ENCODE measurements around the gene HHATL. TPM values are rescaled to one million over a fixed set of nuclear protein-coding genes. Genes with fewer than 3 reads are reported as not detected.

Gene HHATL
- total and polyA plus RNA-seq, 9 donors, result 0.12 to 1.3 (median 0.52) TPM; not detected in 5

DNA sequence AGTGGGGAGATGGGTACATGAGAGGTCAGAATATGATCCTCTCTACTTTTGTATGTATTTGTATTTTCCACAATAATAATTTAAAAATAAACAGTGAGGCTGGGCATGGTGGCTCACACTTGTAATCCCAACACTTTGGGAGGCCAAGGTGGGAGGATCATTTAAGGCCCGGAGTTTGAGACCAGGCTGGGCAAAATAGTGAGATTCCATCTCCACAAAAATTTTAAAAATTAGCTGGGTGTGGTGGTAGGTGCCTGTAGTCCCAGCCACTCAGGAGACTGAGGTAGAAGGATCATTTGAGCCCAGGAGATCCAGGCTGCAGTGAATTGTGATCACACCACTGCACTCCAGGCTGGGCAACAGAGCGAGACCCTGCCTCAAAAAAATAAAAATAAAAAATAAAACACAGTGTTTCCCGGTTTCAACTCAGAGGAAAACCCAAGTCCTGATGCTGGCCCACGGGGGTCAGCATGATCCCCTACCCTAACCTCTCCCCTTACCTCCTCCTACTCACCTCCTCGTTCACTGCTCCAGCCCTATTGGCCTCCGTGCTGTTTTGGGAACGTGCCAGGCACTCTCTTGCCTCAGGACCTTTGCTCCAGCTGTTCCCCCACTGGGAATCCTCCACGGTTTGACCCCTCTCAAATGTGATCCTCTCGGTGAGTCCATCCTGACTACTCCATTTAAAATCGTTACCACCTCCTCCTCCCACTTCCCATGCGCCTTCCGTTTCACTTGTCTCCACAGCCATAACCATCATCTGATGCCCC, 20.1 kb downstream of the HHATL start:
- intact Hi-C loops (cut with DNase I), result no loop called here
- 66 to 71% (median 71%) methylated on average over 12 of the region's 12 CpGs for WGBS, 3 donors
- Histone ChIP-seq H3K27me3 (no peaks in the 10 kb centered on the region), H3K36me3 (no peaks in the 10 kb centered on the region), H3K4me3 (no peak overlapping the region), H3K27ac (no peak overlapping the region), H3K4me1 (ENCODE audit: insufficient read depth) (peaks cover 3% of the 10 kb centered on the region), H3K9me3 (no peaks in the 10 kb centered on the region)
- DNase-seq, result peak in 3 of 5 donors; percentile 3 to 10 (median 8)
- TF ChIP-seq, protein P1, sequence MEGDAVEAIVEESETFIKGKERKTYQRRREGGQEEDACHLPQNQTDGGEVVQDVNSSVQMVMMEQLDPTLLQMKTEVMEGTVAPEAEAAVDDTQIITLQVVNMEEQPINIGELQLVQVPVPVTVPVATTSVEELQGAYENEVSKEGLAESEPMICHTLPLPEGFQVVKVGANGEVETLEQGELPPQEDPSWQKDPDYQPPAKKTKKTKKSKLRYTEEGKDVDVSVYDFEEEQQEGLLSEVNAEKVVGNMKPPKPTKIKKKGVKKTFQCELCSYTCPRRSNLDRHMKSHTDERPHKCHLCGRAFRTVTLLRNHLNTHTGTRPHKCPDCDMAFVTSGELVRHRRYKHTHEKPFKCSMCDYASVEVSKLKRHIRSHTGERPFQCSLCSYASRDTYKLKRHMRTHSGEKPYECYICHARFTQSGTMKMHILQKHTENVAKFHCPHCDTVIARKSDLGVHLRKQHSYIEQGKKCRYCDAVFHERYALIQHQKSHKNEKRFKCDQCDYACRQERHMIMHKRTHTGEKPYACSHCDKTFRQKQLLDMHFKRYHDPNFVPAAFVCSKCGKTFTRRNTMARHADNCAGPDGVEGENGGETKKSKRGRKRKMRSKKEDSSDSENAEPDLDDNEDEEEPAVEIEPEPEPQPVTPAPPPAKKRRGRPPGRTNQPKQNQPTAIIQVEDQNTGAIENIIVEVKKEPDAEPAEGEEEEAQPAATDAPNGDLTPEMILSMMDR (IDR thresholded peaks at IDR 0.05), result no peak
- TF ChIP-seq EP300 (IDR thresholded peaks at IDR 0.05), result no peak
- no peak for TF ChIP-seq POLR2A (IDR thresholded peaks at IDR 0.05)

DNA sequence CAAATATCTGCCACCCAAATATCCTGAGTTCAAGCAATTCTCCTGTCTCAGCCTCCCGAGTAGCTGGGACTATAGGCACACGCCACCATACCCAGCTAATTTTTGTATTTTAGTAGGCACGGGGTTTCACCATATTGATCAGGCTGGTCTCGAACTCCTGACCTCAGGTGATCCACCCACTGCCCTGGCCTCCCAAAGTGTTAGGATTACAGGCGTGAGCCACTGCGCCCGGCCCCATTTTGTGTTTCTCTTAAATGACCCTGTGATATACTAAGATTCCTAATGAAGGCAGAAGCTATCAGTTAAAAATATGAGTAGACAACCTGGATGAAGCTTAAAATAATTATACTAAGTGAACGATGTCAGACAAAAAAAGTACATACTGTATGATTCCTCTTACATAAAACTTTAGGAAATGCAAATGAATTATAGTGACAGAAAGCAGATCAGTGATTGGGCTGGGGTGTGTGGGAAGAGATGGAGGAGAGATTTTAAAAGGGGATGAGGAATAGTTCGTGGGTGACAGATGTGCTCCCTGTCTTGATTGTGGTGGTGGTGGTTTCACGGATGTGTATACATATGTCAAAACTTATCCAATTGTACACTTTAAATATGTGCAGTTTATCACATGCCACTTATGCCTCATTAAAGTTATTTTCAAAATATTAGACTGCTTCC, 21.1 kb downstream of the HHATL start:
- Histone ChIP-seq H3K27me3 (no peaks in the 10 kb centered on the region), H3K27ac (no peak overlapping the region), H3K9me3 (no peaks in the 10 kb centered on the region), H3K4me3 (no peak overlapping the region), H3K4me1 (ENCODE audit: insufficient read depth) (peaks cover 3% of the 10 kb centered on the region), H3K36me3 (no peaks in the 10 kb centered on the region)
- no peak for TF ChIP-seq POLR2A (IDR thresholded peaks at IDR 0.05)
- TF ChIP-seq, protein P1 (IDR thresholded peaks at IDR 0.05), result no peak
- TF ChIP-seq EP300 (IDR thresholded peaks at IDR 0.05), result no peak
- intact Hi-C loops (cut with DNase I), result no loop called here
- WGBS, 3 donors, result 78 to 83% (median 81%) methylated on average over 10 of the region's 10 CpGs
- no peak for DNase-seq

DNA sequence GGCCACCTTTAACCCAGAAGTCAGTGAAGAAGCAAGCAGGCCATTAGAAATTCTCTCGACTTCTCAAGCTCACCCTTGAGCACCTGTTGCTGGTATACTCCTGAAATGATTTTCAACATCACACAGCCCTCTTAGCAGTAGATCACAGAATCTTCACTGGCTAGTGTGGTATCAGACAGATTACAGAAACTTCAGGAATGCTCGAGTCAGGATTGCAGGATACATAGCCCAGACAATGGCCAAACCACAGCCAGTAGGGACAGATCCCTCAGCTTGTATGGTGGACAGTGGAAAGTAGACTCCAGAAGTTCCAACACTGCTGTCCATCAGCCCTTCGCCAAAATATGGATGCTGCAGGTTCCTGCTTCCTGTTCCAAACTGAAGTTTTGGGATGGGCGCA, 21.8 kb downstream of the HHATL start:
- peak in 1 of 5 donors; percentile 6 for DNase-seq
- WGBS, 3 donors, result 79 to 83% (median 80%) methylated on average over 4 of the region's 4 CpGs
- Histone ChIP-seq H3K4me1 (ENCODE audit: insufficient read depth) (peaks cover 1% of the 10 kb centered on the region), H3K4me3 (no peak overlapping the region), H3K36me3 (no peaks in the 10 kb centered on the region), H3K27me3 (no peaks in the 10 kb centered on the region), H3K27ac (no peak overlapping the region), H3K9me3 (no peaks in the 10 kb centered on the region)
- TF ChIP-seq, protein P1 (IDR thresholded peaks at IDR 0.05), result no peak
- no peak for TF ChIP-seq EP300 (IDR thresholded peaks at IDR 0.05)
- TF ChIP-seq POLR2A (IDR thresholded peaks at IDR 0.05), result no peak
- intact Hi-C loops (cut with DNase I), result no loop called here

DNA sequence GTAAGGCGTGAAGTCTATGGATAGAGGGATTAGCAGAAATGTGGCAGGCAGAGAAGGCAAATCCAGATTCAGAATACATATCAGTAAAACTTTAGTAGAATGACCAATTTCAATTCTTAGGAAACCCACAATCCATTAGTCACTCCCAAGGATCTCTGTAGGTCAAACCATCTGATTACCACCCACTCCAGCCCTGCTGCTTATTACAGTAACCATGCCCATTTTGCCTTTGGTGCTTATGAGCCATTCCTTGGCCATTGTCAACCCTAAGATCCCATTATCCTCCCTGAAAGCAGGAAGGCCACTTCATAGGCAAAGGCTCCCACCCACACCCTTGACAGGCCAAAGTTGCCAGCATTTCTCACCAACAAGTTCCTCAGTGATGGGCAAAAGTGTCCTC, 22.3 kb downstream of the HHATL start:
- Histone ChIP-seq H3K4me3 (no peak overlapping the region), H3K9me3 (no peaks in the 10 kb centered on the region), H3K27ac (no peak overlapping the region), H3K4me1 (ENCODE audit: insufficient read depth) (no peaks in the 10 kb centered on the region), H3K36me3 (no peaks in the 10 kb centered on the region), H3K27me3 (no peaks in the 10 kb centered on the region)
- no peak for DNase-seq
- intact Hi-C loops (cut with DNase I), result no loop called here
- TF ChIP-seq POLR2A (IDR thresholded peaks at IDR 0.05) (no peak), EP300 (IDR thresholded peaks at IDR 0.05) (no peak)
- TF ChIP-seq, protein P1 (IDR thresholded peaks at IDR 0.05), result no peak
- WGBS, 3 donors, result 83 to 97% (median 96%) methylated on average over 1 of the region's 1 CpG

Measured in ovary (tissue), 9 donors.